NCI-H146 (cell line): ENCODE data around the gene KIRREL3.

Experiments used
- DNase-seq: peaks from one replicate; lab custom pipeline; 2025; lab: John Stamatoyannopoulos, UW

Gene KIRREL3

GRCh38 chr11:127000291-127000968 lies at the start of gene KIRREL3:
Gene KIRREL3 (minus strand): TSS chr11:127000770.
- DNase-seq, result peak; percentile 24

- peak; percentile 41 for DNase-seq
Observed at GRCh38 chr11:127050186-127050585, 49.6 kb upstream of the KIRREL3 start.

GRCh38 chr11:127049486-127049885 lies 48.9 kb upstream of the KIRREL3 start:
- DNase-seq, result no peak

- DNase-seq, result no peak
Observed at GRCh38 chr11:127044535-127044934, 44.0 kb upstream of the KIRREL3 start.

- DNase-seq, result no peak
Observed at GRCh38 chr11:127042445-127042844, 41.9 kb upstream of the KIRREL3 start.

GRCh38 chr11:127039591-127039990 lies 39.0 kb upstream of the KIRREL3 start:
- no peak for DNase-seq

- DNase-seq, result peak; percentile 89
Observed at GRCh38 chr11:127037596-127037995, 37.0 kb upstream of the KIRREL3 start.

GRCh38 chr11:127037001-127037400 lies 36.4 kb upstream of the KIRREL3 start:
- DNase-seq, result peak; percentile 52

GRCh38 chr11:127035824-127036223 lies 35.3 kb upstream of the KIRREL3 start:
- DNase-seq, result peak; percentile 10

GRCh38 chr11:127034973-127035372 lies 34.4 kb upstream of the KIRREL3 start:
- DNase-seq, result no peak

- no peak for DNase-seq
Observed at GRCh38 chr11:127028648-127029047, 28.1 kb upstream of the KIRREL3 start.

- peak; percentile 16 for DNase-seq
Observed at GRCh38 chr11:127027789-127028188, 27.2 kb upstream of the KIRREL3 start.

- no peak for DNase-seq
Observed at GRCh38 chr11:127027000-127027399, 26.4 kb upstream of the KIRREL3 start.

- DNase-seq, result no peak
Observed at GRCh38 chr11:127023991-127024390, 23.4 kb upstream of the KIRREL3 start.

- no peak for DNase-seq
Observed at GRCh38 chr11:127018683-127019279, 18.2 kb upstream of the KIRREL3 start.

- peak; percentile 28 for DNase-seq
Observed at GRCh38 chr11:127017482-127017881, 16.9 kb upstream of the KIRREL3 start.

- DNase-seq, result no peak
Observed at GRCh38 chr11:127013550-127013949, 13.0 kb upstream of the KIRREL3 start.

GRCh38 chr11:127006311-127006710 lies 5.7 kb upstream of the KIRREL3 start:
- no peak for DNase-seq

GRCh38 chr11:127003260-127003981 lies 2.9 kb upstream of the KIRREL3 start:
- DNase-seq, result peak; percentile 90

GRCh38 chr11:127002669-127003259 lies 2.2 kb upstream of the KIRREL3 start:
- DNase-seq, result no peak

GRCh38 chr11:127000981-127001380 lies 411 bp upstream of the KIRREL3 start:
- DNase-seq, result no peak

GRCh38 chr11:126999366-126999765 lies 1.2 kb downstream of the KIRREL3 start:
- DNase-seq, result no peak

- DNase-seq, result peak; percentile 56
Observed at GRCh38 chr11:126997641-126998040, 2.9 kb downstream of the KIRREL3 start.
